ENCODE results near the gene SNX21.

- TF ChIP-seq CTCF (IDR thresholded peaks at IDR 0.05; ENCODE audit: extremely low read depth in 1 of 2, insufficient read depth in 1 of 2, low read depth in 1 of 2, low read length in 2 of 2) = no peak
- TF ChIP-seq POLR2A (IDR thresholded peaks at IDR 0.05; ENCODE audit: low read depth, low read length) = no peak
- TF ChIP-seq EZH2 (IDR thresholded peaks at IDR 0.05; ENCODE audit: borderline replicate concordance, low read depth, low read length, severe bottlenecking) = no peak
- TF ChIP-seq, protein P1, sequence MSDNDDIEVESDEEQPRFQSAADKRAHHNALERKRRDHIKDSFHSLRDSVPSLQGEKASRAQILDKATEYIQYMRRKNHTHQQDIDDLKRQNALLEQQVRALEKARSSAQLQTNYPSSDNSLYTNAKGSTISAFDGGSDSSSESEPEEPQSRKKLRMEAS (IDR thresholded peaks at IDR 0.05; ENCODE audit: insufficient read depth, insufficient read length) = no peak
- TF ChIP-seq MYC (IDR thresholded peaks at IDR 0.05; ENCODE audit: low read depth, low read length) = no peak
Observed at GRCh38 chr20:45861221-45862075, 27.8 kb downstream of the SNX21 start.
